Caco-2 (cell line): ENCODE results near the gene PAPPA2. TPM values are rescaled to one million over a fixed set of nuclear protein-coding genes. Genes with fewer than 3 reads are reported as not detected.

Experiments
- BruUV-seq: library from RNA; stranded (reverse); fragments of 400-500 nt; replicated peaks from 2 replicates; lab custom pipeline; 2021; lab: Mats Ljungman, UMichigan
- CTCF ChIA-PET: fragments of 300-600 bp; sonication (Branson Sonifier 250); formaldehyde crosslinking; loops from one replicate; lab custom pipeline; 2022; ENCODE audit warnings: antibody characterized with exemption; lab: Charles Lee
- POLR2A ChIA-PET: fragments of 300-600 bp; sonication (Branson Sonifier 250); formaldehyde crosslinking; loops from one replicate; lab custom pipeline; 2022; ENCODE audit warnings: antibody characterized with exemption; lab: Charles Lee
- DNase-seq, 2 experiments: peaks; one replicate each; pipeline versions ENCODE4 v3.0.0 to v3.0.0-alpha.2; 2020 to 2022
- H3K27me3 ChIP-seq: replicated peaks from 2 replicates; pipeline ENCODE4 v1.6.0; 2011; ENCODE audit warnings: low read length; ENCODE audit not compliant: control insufficient read depth, insufficient read depth
- H3K36me3 ChIP-seq: 2 replicates; pipeline ENCODE4 v1.5.1; 2011; ENCODE audit warnings: low read length; ENCODE audit not compliant: control insufficient read depth, insufficient read depth
- H3K4me1 ChIP-seq: fragments of 250-450 bp; sonication (Bioruptor Pico); 2 replicates; pipeline ENCODE4 v1.5.1; 2020; ENCODE audit warnings: mild to moderate bottlenecking
- H3K4me3 ChIP-seq: 2 replicates; pipeline ENCODE4 v1.5.1; 2011; ENCODE audit warnings: low read depth, mild to moderate bottlenecking, control low read depth, low read length
- H3K9me3 ChIP-seq: fragments of 250-450 bp; sonication (Bioruptor Pico); 2 replicates; pipeline ENCODE4 v1.5.1; 2020; ENCODE audit warnings: mild to moderate bottlenecking, moderate library complexity
- H3K27ac Mint-ChIP-seq: one replicate; pipeline ENCODE4 v1.8.0; 2022; ENCODE audit warnings: mixed read lengths; ENCODE audit not compliant: unreplicated experiment
- H3K27me3 Mint-ChIP-seq: one replicate; pipeline ENCODE4 v1.8.0; 2022; ENCODE audit warnings: mixed read lengths; ENCODE audit not compliant: insufficient read depth, unreplicated experiment
- H3K36me3 Mint-ChIP-seq: one replicate; pipeline ENCODE4 v1.8.0; 2022; ENCODE audit warnings: mild to moderate bottlenecking, mixed read lengths; ENCODE audit not compliant: insufficient read depth, unreplicated experiment
- H3K4me1 Mint-ChIP-seq: one replicate; pipeline ENCODE4 v1.8.0; 2022; ENCODE audit warnings: low read depth, mixed read lengths; ENCODE audit not compliant: unreplicated experiment
- H3K4me3 Mint-ChIP-seq: one replicate; pipeline ENCODE4 v1.8.0; 2022; ENCODE audit warnings: mild to moderate bottlenecking, moderate library complexity, mixed read lengths; ENCODE audit not compliant: unreplicated experiment
- H3K9me3 Mint-ChIP-seq: one replicate; pipeline ENCODE4 v1.8.0; 2022; ENCODE audit warnings: mixed read lengths; ENCODE audit not compliant: unreplicated experiment
- intact Hi-C: fragments of 100-400 bp; cut with micrococcal nuclease; formaldehyde crosslinking; loops from one replicate; pipeline ENCODE4 v1.10.0; 2022; ENCODE audit not compliant: unreplicated experiment
- total RNA-seq: library from RNA; stranded (reverse); gene quantifications from 2 replicates; pipeline ENCODE4 v1.2.3, GENCODE V29; 2022
- TF ChIP-seq, protein P1 (sequence below), 2 experiments: fragments of 200-600 bp in 1 of 2; IDR thresholded peaks; 1 replicate in 1 of 2; 2 replicates in 1 of 2; pipeline versions ENCODE4 v1.5.1 to v1.8.0; 2011 to 2022; ENCODE audit warnings: antibody characterized with exemption in 1 of 2, control low read depth in 1 of 2, inconsistent platforms in 1 of 2, low read depth in 1 of 2, low read length in 1 of 2, mild to moderate bottlenecking in 1 of 2, moderate library complexity in 1 of 2; ENCODE audit not compliant: insufficient read depth in 1 of 2, severe bottlenecking in 1 of 2, unreplicated experiment in 1 of 2

The PAPPA2 gene
- total RNA-seq, 1 experiment from 2014 or later: 0.18 TPM

DNA sequence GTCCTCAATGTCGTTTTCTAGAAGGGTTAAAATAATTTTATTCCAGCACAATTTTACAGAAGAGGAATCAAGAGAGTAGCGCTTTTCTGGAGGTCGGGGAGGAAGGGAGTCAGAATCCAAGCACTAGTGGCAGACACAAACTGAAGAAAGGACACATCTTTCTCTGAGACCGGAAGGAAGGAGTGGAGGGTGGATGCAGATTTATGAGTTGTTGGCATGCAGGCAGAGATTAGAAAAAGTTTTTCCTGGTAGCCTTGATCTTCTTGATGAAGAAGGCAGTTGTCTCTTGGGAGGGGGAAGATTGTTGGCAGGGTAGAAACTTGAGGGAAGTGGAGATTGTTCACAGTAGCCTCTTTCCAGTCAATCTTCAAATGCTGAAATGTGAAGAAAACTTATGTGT lies 149.8 kb downstream of the PAPPA2 start:
- H3K27me3 Mint-ChIP-seq: peaks cover 11% of the 10 kb centered on the region
- no peak for DNase-seq
- H3K9me3 Mint-ChIP-seq: no peaks in the 10 kb centered on the region
- no peak overlapping the region for H3K4me3 Mint-ChIP-seq
- intact Hi-C loops: no loop called here
- H3K36me3 Mint-ChIP-seq: no peaks in the 10 kb centered on the region
- Histone ChIP-seq H3K4me1 (no peaks in the 10 kb centered on the region), H3K4me3 (no peak overlapping the region), H3K27me3 (no peaks in the 10 kb centered on the region; the same call in 1 of the 2 replicates), H3K9me3 (no peaks in the 10 kb centered on the region), H3K36me3 (no peaks in the 10 kb centered on the region)
- TF ChIP-seq, protein P1, sequence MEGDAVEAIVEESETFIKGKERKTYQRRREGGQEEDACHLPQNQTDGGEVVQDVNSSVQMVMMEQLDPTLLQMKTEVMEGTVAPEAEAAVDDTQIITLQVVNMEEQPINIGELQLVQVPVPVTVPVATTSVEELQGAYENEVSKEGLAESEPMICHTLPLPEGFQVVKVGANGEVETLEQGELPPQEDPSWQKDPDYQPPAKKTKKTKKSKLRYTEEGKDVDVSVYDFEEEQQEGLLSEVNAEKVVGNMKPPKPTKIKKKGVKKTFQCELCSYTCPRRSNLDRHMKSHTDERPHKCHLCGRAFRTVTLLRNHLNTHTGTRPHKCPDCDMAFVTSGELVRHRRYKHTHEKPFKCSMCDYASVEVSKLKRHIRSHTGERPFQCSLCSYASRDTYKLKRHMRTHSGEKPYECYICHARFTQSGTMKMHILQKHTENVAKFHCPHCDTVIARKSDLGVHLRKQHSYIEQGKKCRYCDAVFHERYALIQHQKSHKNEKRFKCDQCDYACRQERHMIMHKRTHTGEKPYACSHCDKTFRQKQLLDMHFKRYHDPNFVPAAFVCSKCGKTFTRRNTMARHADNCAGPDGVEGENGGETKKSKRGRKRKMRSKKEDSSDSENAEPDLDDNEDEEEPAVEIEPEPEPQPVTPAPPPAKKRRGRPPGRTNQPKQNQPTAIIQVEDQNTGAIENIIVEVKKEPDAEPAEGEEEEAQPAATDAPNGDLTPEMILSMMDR (IDR thresholded peaks at IDR 0.05; ENCODE audit: insufficient read depth in 1 of 2, low read depth in 1 of 2, low read length in 1 of 2, severe bottlenecking in 1 of 2, unreplicated experiment in 1 of 2): no peak
- ChIA-PET POLR2A (no interaction called here), CTCF (no interaction called here)
- H3K27ac Mint-ChIP-seq: no peak overlapping the region
- no peaks in the 10 kb centered on the region for H3K4me1 Mint-ChIP-seq
- BruUV-seq: no TSS peak

DNA sequence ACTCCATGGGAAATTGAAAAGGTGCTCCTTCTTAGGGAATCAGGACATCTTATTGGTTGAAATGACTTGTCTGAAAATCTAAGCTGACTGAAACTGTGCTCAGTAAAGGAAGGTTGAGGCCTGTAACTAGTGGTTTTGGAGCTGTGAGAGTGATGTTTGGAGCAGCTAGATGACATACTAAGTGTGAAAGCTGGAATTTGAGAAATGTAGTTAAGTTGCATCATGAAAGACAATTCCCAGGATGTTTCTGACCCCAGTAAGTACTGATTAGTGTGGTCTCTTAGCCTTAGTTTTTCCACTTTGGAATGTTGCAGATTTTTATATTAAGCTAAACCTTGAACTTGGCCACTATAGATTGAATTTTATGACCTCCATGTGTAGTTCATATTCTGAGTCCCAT lies 154.9 kb downstream of the PAPPA2 start:
- H3K4me3 ChIP-seq: no peak overlapping the region
- Mint-ChIP-seq H3K27ac (no peak overlapping the region), H3K36me3 (no peaks in the 10 kb centered on the region), H3K27me3 (peaks cover under 1% of the 10 kb centered on the region), H3K4me3 (no peak overlapping the region), H3K9me3 (no peaks in the 10 kb centered on the region), H3K4me1 (no peaks in the 10 kb centered on the region)
- no peaks in the 10 kb centered on the region for H3K36me3 ChIP-seq
- no peak for DNase-seq
- H3K9me3 ChIP-seq: no peaks in the 10 kb centered on the region
- H3K27me3 ChIP-seq: no peaks in the 10 kb centered on the region; the same call in 1 of the 2 replicates
- intact Hi-C loops: no loop called here
- ChIA-PET CTCF (no interaction called here), POLR2A (no interaction called here)
- BruUV-seq: no TSS peak
- no peaks in the 10 kb centered on the region for H3K4me1 ChIP-seq
- TF ChIP-seq, protein P1 (IDR thresholded peaks at IDR 0.05; ENCODE audit: insufficient read depth in 1 of 2, low read depth in 1 of 2, low read length in 1 of 2, severe bottlenecking in 1 of 2, unreplicated experiment in 1 of 2): no peak

DNA sequence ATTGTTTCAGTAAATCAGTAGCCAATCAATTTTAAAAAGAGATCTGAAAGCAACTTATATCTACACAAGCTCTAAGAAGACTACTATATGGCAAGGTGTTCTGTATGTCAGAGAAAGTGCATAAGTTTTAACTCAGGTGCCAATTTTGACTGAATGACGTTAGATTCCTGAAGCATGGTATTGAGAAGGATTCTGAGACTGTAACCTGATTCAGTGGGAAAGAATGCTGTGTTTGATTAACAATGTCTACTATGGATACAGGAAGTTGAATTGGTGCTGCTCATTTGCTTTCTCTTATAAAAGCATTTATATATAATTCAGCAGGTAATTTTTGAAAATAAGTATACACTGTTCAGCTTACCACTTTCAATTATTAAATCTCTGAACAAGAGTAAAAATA lies 156.3 kb downstream of the PAPPA2 start:
- BruUV-seq: no TSS peak
- Mint-ChIP-seq H3K9me3 (no peaks in the 10 kb centered on the region), H3K36me3 (no peaks in the 10 kb centered on the region), H3K4me1 (no peaks in the 10 kb centered on the region), H3K27me3 (peaks cover 4% of the 10 kb centered on the region), H3K4me3 (no peak overlapping the region), H3K27ac (no peak overlapping the region)
- no peaks in the 10 kb centered on the region for H3K36me3 ChIP-seq
- DNase-seq: no peak
- CTCF ChIA-PET: no interaction called here
- no peak overlapping the region for H3K4me3 ChIP-seq
- POLR2A ChIA-PET: no interaction called here
- intact Hi-C loops: no loop called here
- H3K9me3 ChIP-seq: no peaks in the 10 kb centered on the region
- H3K27me3 ChIP-seq: no peaks in the 10 kb centered on the region
- TF ChIP-seq, protein P1 (IDR thresholded peaks at IDR 0.05; ENCODE audit: insufficient read depth in 1 of 2, low read depth in 1 of 2, low read length in 1 of 2, severe bottlenecking in 1 of 2, unreplicated experiment in 1 of 2): no peak
- H3K4me1 ChIP-seq: no peaks in the 10 kb centered on the region
